Fibroblast of skin of left biceps (primary cell): ENCODE measurements around the gene NEGR1.
"Not testable (repeated sequence)": the region's sequence is repeated elsewhere in the genome, so short reads cannot be mapped to it uniquely, and the experiment has no call there.

ENCODE experiments used
- DNase-seq, 2 experiments: peaks; one replicate each; pipeline ENCODE4 v3.0.0-alpha.2; 2013; ENCODE audit warnings: low read depth in 2 of 2

The NEGR1 gene

DNA sequence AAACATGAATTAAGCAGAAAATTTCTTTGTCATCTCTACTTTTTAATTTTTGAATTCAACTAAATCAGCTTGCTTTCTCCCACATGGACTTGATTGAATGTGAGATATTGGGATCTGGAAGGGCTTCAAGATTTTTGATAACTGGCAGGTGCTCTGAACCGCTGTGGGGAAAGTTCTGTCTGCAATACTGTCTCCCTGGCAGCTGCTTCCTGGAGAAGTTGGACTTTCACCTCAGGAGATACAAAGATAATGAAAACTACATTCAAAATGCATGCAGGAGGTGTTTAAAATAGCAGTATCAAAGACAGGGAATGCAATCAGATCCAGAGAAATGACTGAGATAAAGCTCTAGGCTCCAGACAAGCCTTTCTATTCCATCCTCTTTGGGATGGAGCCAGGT is 338.3 kb downstream of the NEGR1 start:
- DNase-seq = no peak

DNA sequence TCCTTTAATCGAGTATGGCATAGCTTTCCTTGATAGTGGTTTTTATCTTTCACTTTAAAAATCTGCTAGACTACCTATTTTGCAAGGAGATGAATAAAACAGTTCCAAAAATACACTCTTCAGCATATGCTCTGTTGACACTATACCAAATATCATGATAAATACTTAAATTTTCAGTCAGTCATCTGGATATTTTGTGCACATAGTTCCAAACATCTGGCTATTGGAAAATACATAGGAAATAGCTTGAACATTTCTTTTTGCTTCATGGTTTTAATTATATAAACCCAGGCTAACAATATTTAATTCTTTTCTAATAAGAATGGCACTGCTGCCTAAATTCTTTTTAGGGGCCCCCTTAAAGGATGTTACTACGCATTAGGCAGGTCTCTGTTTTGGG is 342.1 kb downstream of the NEGR1 start:
- no peak for DNase-seq

DNA sequence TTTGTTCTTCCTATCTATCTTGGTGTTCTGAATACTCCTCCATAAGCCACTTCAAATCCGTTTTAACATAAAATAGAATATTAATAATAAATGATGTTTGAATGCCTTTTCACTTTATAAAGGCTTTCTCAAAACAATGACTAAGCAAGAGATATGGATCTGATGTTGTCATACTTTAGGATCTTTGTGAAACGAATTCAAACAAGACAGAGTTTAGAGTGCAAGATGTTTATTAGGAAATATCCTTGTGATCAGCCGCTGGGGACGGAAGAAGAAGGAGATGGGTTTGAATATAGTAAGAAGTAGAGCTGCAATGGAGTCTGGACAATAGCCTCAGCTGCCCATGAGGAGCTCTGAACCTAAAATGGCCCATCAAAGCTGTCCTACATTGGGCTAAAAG is 351.8 kb downstream of the NEGR1 start:
- no peak for DNase-seq

DNA sequence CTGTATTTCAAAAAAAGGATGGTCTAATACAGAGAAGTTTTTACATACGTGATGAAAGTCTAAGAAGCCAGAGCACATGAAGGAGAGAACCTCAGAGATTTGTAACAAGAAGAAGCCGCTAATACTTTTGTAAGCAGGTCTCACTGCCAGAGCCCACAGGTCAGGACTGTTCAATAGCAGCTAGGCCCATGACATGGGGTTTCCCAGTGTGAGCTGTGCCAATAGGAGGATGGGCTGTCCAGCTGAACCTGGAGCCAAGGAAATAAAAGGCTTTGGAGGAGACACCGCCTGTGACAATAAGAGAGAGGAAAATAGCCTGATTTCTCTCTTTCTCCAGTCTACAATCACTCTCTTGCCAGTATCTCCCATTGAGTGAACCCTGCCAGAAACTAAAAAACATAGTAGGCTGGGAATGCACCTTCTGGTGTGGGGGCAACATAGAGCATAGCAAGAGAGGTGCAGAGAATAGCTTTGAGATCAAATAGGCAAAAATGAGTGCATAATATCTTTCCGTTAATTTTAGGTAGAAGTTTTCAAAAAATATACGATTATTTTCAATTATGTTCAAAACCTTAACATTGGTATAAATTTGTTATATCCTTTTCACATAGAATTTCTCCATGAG is 360.3 kb downstream of the NEGR1 start:
- no peak for DNase-seq

DNA sequence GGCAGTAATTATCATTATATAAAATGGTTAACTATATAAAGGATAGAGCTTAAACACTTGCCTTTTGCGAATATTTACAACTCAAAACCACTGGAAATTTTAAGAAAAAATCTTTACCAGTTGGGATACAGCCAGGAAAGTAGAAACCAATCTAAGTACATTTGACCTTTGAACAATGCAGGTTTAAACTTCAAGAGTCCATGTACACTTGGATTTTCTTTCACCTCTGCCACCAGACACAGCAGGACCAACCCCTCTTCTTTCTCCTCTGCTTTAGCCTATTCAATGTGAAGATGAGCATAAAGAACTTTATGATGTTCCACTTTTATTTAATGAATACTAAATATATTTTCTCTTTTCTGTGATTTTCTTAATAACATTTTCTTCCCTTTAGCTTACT is 361.1 kb downstream of the NEGR1 start:
- DNase-seq = no peak

- no peak for DNase-seq
Measured at GRCh38 chr1:71920556-71920955, 361.8 kb downstream of the NEGR1 start.

- no peak for DNase-seq
Measured at GRCh38 chr1:71919811-71920509, 362.4 kb downstream of the NEGR1 start.

DNA sequence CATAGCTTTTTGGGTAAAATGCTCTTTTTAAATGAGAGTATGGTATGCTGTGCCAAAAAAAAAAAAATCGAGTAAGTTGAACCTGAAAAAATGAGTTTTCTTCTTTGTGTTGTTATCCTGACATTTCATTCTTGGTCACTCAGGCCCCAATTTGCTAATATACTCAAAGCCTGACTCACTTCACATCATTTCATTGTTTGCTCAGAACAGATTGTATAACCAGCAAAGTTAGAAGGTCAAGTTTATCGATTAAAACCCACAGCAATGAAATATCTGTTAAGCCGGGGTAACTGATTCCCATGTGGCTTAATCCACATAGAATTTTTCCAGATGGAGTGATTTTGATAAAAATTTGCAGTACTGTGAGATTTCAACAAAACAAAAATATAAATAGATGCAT is 363.7 kb downstream of the NEGR1 start:
- DNase-seq = no peak

- no peak for DNase-seq
Measured at GRCh38 chr1:71916894-71917293, 365.4 kb downstream of the NEGR1 start.

DNA sequence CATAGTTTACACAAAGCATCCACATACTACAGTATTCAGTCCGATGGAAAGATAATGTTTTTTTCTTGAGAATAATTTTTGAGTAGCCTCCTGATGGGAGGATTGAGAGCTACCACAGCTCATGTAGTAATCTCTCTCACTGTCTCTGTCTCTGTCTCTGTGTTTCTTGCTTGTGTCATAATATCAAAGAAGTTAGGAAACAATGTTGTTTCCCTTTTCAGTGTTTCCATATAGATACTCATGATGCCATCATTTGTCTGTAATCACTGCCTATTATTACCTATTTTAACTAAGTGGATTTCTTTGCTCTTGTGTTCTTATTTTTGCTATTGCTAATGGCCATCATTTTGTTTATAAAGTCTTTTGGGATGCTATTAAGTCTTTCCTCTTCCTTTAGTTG is 367.7 kb downstream of the NEGR1 start:
- DNase-seq = no peak

DNA sequence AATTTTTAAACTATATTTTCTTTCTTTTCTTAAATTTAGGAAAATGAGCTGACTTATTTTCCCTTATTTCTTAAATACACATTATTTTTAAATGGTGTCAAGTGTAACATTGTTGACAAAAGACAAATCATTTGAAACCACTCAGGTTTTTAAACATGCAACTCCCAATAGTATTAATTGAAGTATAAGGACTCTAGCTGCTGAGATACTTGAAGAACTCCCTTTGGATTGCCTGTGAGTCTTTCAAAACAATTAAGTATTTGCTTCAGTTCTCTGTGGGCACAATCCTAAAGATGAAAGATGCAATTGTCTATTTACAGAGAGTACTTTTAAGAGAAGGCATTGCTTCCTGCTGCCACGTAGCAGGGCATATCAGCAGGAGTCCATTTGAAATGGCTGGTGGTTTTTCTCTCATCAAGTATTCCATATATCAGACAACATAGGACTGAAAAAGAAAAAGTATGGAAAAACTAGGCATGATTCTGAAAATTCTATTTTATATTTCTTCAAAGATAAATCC is 373.4 kb downstream of the NEGR1 start:
- no peak for DNase-seq

DNA sequence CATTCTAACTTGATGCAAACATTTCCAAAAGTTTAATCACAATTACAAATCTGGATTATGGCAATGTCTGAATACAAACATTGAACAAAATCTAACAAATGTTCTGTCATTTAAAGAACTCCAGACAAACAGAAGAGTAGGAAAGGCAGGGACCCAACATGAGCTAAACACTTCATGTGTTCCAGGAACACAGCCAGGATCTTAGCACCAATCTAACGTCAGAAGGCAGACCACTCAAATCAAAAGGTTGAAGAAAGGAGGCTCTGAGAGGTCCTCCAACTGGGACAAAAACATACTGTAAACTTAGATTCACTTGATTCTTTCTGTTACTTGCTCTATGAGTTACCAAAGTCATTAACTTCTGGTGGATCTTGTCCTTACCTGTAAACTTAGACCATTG is 374.0 kb downstream of the NEGR1 start:
- DNase-seq = no peak

DNA sequence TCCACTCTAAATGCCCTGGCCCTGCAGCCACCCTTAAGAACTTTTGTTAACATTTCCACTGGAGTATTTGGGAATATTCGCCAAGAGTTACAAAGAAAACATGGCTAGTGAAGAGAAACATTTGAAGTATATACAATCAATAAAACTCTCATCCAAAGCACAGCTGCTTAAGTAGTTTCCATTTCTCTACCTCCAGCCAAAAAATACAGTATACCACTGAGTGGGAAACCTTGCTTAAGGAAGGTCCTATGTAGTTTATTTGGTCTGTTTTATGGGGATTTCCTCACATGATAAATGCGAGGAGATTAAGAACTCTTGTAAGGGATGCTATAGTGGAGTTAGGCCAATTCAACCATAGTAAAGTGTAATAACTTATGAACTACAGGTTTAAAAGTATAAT is 382.5 kb downstream of the NEGR1 start:
- DNase-seq = no peak

DNA sequence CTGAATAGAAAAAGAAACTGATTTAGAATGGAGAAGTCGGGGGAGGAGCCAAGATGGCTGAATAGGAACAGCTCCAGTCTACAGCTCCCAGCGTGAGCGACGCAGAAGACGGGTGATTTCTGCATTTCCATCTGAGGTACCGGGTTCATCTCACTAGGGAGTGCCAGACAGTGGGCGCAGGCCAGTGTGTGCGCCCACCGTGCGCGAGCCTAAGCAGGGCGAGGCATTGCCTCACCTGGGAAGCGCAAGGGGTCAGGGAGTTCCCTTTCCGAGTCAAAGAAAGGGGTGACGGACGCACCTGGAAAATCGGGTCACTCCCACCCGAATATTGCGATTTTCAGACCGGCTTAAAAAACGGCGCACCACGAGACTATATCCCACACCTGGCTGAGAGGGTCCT is 394.2 kb downstream of the NEGR1 start:
- not testable (repeated sequence) for DNase-seq

DNA sequence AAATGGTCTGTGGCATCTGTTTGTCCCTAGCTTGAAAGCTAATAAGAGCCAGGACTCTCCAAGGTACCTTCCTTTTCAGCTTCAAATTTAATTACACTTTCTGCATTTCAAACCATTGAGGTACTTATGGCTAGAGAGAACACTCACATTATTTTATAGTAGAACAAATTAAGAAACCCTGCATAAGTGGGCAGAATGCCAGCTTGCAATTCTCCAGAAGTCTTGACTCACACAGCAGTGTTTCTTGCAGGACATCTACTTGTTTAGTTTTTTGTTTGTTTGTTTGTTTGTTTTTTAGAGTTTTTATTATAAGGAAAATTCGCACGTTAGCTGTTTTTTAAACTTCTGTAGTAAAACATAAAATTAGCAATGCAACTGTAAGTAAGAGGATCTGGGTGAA is 397.2 kb downstream of the NEGR1 start:
- DNase-seq = no peak

GRCh38 chr1:71882637-71883036 is 399.7 kb downstream of the NEGR1 start:
- no peak for DNase-seq

DNA sequence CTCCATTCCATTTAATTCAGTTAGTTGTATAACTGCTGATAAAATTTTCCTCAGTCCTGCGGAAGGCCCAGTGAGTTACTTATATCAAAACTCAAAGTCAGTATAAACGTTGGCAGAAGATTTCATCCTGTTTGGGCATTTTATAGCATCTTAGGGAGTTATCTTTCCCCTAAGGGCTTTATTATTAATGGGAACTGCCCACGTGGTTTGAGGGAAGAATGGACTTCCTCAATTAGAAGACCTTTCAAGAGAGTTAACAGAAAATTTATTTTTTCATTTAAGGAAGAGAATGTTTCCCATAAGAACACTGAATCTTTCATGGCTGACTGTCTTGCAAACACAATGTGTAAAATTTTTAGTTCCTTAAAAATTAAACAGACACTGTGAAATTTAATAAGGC is 400.1 kb downstream of the NEGR1 start:
- no peak for DNase-seq

DNA sequence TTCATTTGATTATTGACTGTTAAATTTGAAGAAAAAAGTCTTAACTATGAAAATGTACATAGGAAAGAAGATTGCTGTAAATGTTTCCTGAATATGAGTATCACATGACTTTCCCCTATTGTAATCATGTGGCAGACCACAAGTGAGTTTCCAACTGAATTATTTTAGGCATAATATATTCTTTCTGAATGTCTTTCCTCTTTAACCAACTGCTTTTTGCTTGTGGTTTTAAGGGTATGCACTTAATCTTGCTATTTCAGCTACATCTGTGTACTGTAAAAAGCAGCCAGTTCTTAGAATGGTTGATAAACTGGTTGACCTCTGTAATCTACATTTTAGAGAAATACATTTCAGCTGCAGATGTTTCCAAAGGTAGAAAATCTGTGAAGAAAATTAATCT is 400.7 kb downstream of the NEGR1 start:
- DNase-seq = no peak

GRCh38 chr1:71869326-71869725 is 413.0 kb downstream of the NEGR1 start:
- DNase-seq = no peak

DNA sequence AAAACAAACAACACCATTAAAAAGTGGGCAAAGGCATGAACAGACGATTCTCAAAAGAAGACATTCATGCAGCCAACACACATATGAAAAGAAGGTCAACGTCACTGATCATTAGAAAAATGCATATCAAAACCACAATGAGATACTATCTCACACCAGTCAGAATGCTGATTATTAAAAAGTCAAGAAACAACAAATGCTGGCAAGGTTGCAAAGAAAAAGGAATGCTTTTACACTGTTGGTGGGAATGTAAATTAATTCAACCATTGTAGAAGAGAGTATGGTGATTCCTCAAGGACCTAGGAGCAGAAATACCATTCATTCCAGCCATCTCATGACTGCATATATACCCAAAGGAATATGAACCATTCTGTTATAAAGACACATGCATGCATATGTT is 419.6 kb downstream of the NEGR1 start:
- DNase-seq = no peak

GRCh38 chr1:71861022-71861421 is 421.3 kb downstream of the NEGR1 start:
- DNase-seq = peak; percentile 29 to 32

GRCh38 chr1:71859806-71860205 is 422.5 kb downstream of the NEGR1 start:
- no peak for DNase-seq

DNA sequence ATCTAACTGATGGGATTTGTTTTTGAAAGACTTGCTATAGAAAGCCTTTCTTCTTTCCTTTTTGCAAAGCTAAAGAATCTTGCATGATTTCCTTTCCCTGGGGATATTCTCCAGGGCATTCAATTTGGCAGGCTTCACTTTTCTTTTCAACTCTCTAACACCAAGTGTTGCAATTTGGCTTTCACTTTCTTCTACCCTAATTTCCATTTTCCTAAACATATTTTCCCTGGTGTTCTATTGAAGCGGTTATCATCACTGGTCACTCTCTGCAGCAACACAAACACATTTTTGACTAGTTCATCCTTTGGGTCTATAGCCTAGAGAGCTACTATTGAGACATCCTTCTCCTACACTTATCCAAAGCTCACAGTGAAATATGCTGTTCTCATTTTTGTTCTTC is 424.5 kb downstream of the NEGR1 start:
- peak; percentile 20 to 23 for DNase-seq

GRCh38 chr1:71853360-71853759 is 429.0 kb downstream of the NEGR1 start:
- no peak for DNase-seq
